Measurements from ENCODE around the gene WWP2.

DNA sequence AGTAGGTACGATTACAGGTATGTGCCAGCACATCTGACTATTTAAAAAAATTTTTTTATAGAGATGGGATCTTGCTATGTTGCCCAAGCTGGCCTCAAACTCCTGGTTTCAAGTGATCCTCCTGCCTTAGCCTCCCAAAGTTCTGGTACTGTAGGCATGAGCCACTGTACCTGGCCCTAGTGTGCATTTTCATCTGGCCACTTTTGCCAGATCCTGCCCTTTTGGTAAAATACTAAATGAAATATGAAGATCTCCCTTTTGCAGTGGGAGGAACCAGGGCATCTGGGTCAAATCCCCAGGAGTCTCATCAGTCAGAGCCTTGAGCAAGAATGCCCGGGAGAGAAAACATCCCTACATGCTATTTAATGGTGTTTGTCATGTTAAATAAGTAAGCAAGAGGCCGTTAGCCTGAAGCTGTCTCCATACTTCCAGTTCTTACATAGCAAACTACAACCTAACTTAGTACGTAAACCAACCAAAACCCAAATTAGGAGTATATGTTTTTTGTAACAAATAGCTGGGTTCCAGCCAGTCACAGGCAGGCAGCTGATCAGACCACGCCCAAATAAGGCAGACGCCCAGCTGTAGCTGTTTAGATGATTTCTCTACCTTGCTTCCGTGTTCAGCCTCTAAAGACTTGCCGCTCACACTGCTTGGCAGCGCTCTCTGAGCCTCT, 142.5 kb downstream of the WWP2 start:
- TF ChIP-seq, protein P1, sequence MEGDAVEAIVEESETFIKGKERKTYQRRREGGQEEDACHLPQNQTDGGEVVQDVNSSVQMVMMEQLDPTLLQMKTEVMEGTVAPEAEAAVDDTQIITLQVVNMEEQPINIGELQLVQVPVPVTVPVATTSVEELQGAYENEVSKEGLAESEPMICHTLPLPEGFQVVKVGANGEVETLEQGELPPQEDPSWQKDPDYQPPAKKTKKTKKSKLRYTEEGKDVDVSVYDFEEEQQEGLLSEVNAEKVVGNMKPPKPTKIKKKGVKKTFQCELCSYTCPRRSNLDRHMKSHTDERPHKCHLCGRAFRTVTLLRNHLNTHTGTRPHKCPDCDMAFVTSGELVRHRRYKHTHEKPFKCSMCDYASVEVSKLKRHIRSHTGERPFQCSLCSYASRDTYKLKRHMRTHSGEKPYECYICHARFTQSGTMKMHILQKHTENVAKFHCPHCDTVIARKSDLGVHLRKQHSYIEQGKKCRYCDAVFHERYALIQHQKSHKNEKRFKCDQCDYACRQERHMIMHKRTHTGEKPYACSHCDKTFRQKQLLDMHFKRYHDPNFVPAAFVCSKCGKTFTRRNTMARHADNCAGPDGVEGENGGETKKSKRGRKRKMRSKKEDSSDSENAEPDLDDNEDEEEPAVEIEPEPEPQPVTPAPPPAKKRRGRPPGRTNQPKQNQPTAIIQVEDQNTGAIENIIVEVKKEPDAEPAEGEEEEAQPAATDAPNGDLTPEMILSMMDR (IDR thresholded peaks at IDR 0.05) = no peak
- TF ChIP-seq POLR2A (IDR thresholded peaks at IDR 0.05) = no peak
